ENCODE data around the gene GNAI2.

GRCh38 chr3:50290161-50290641, 54.2 kb downstream of the GNAI2 start:
- TF ChIP-seq, protein P1, sequence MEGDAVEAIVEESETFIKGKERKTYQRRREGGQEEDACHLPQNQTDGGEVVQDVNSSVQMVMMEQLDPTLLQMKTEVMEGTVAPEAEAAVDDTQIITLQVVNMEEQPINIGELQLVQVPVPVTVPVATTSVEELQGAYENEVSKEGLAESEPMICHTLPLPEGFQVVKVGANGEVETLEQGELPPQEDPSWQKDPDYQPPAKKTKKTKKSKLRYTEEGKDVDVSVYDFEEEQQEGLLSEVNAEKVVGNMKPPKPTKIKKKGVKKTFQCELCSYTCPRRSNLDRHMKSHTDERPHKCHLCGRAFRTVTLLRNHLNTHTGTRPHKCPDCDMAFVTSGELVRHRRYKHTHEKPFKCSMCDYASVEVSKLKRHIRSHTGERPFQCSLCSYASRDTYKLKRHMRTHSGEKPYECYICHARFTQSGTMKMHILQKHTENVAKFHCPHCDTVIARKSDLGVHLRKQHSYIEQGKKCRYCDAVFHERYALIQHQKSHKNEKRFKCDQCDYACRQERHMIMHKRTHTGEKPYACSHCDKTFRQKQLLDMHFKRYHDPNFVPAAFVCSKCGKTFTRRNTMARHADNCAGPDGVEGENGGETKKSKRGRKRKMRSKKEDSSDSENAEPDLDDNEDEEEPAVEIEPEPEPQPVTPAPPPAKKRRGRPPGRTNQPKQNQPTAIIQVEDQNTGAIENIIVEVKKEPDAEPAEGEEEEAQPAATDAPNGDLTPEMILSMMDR (IDR thresholded peaks at IDR 0.05): no peak
- TF ChIP-seq POLR2A (IDR thresholded peaks at IDR 0.05) (no peak), POLR2AphosphoS5 (IDR thresholded peaks at IDR 0.05) (no peak)

All from transverse colon (tissue), 4 donors.